ENCODE measurements around the gene ACIN1. TPM values are rescaled to one million over a fixed set of nuclear protein-coding genes. Genes with fewer than 3 reads are reported as not detected.

The ACIN1 gene
- total and polyA plus RNA-seq, 2 of the 13 experiments (the other 11 are each of a cell fraction or from before 2014, with no cell fraction given) = 165 to 183 TPM

- TF ChIP-seq HMGXB3 (CRISPR knock-in tag; IDR thresholded peaks at IDR 0.05; ENCODE audit: borderline replicate concordance) = peak; percentile 87; the same call in 1 of the 2 replicates
- no peak for TF ChIP-seq NONO (IDR thresholded peaks at IDR 0.05)
- peak; percentile 80 for TF ChIP-seq NONO (CRISPR knock-in tag; conservative IDR thresholded peaks at IDR 0.05)
- no peak for TF ChIP-seq RFX5 (IDR thresholded peaks at IDR 0.05; ENCODE audit: low read depth, low read length)
- peak in 1 of 2 experiments; percentile 91; a peak in 2 of 4 replicates for TF ChIP-seq KLF16 (CRISPR knock-in tag; IDR thresholded peaks at IDR 0.05)
- TF ChIP-seq HNRNPLL (IDR thresholded peaks at IDR 0.05; ENCODE audit: low read depth, low read length, poor library complexity, severe bottlenecking) = peak; percentile 33
- peak; percentile 20; the same call in 1 of the 2 replicates for TF ChIP-seq TCF7 (IDR thresholded peaks at IDR 0.05; ENCODE audit: low read depth)
- TF ChIP-seq ZSCAN20 (CRISPR knock-in tag; IDR thresholded peaks at IDR 0.05; ENCODE audit: borderline replicate concordance) = no peak
- peak; percentile 78; the same call in 1 of the 2 replicates for TF ChIP-seq SIX4 (CRISPR knock-in tag; IDR thresholded peaks at IDR 0.05)
- TF ChIP-seq ZNF614 (CRISPR knock-in tag; IDR thresholded peaks at IDR 0.05; ENCODE audit: borderline replicate concordance) = peak; percentile 96; the same call in 1 of the 2 replicates
- TF ChIP-seq ZNF350 (CRISPR knock-in tag; IDR thresholded peaks at IDR 0.05; ENCODE audit: borderline replicate concordance, low read depth) = peak; percentile 88
- TF ChIP-seq PHF5A (CRISPR knock-in tag; IDR thresholded peaks at IDR 0.05; ENCODE audit: low read depth, unreplicated experiment) = peak; percentile 96
- TF ChIP-seq ZNF772 (CRISPR knock-in tag; IDR thresholded peaks at IDR 0.05) = peak; percentile 83
- peak; percentile 94 for TF ChIP-seq ZFP1 (CRISPR knock-in tag; IDR thresholded peaks at IDR 0.05)
- peak; percentile 93 for TF ChIP-seq THRA (CRISPR knock-in tag; IDR thresholded peaks at IDR 0.05; ENCODE audit: borderline replicate concordance)
- TF ChIP-seq TERF1 (CRISPR knock-in tag; IDR thresholded peaks at IDR 0.05) = no peak
- TF ChIP-seq ZNF607 (CRISPR knock-in tag; IDR thresholded peaks at IDR 0.05; ENCODE audit: borderline replicate concordance) = peak; percentile 79; the same call in 1 of the 2 replicates
- TF ChIP-seq MAZ (IDR thresholded peaks at IDR 0.05; ENCODE audit: borderline replicate concordance, low read depth, low read length) = peak; percentile 66; the same call in 1 of the 2 replicates
- 0 out of 2 replicates have a peak, but pooled peaks have one; percentile 40 for TF ChIP-seq MAZ (CRISPR knock-in tag; IDR thresholded peaks at IDR 0.05; ENCODE audit: low read depth)
- peak; percentile 99 for TF ChIP-seq KDM3A (CRISPR knock-in tag; IDR thresholded peaks at IDR 0.05; ENCODE audit: low read depth)
- peak; percentile 68; the same call in 1 of the 2 replicates for TF ChIP-seq GATAD1 (CRISPR knock-in tag; IDR thresholded peaks at IDR 0.05)
- TF ChIP-seq SUZ12 (IDR thresholded peaks at IDR 0.05; ENCODE audit: low read depth, low read length) = peak; percentile 46; the same call in 1 of the 2 replicates
- TF ChIP-seq HMG20A (CRISPR knock-in tag; IDR thresholded peaks at IDR 0.05; ENCODE audit: borderline replicate concordance) = no peak
- no peak for TF ChIP-seq SNRNP70 (IDR thresholded peaks at IDR 0.05; ENCODE audit: low read depth, low read length)
These were observed 25.8 kb upstream of the ACIN1 start (continued) for GRCh38 chr14:23120541-23121251.

Data from HepG2 (cell line).